Neural crest cell (in vitro differentiated cells): Measurements from ENCODE around the gene GLIS1. TPM values are rescaled to one million over a fixed set of nuclear protein-coding genes. Genes with fewer than 3 reads are reported as not detected.

Source experiments
- DNase-seq: peaks from one replicate; pipeline ENCODE4 v3.0.0; 2021; ENCODE audit warnings: low read depth, mixed read lengths, low spot score
- H3K27ac Mint-ChIP-seq: one replicate; pipeline ENCODE4 v1.8.0; 2021; ENCODE audit warnings: mild to moderate bottlenecking, mixed read lengths; ENCODE audit not compliant: unreplicated experiment
- H3K27me3 Mint-ChIP-seq: 2 replicates; pipeline ENCODE4 v1.8.0; 2021; ENCODE audit warnings: low read depth, mild to moderate bottlenecking, mixed read lengths
- H3K36me3 Mint-ChIP-seq: 2 replicates; pipeline ENCODE4 v1.8.0; 2021; ENCODE audit warnings: low read depth, mild to moderate bottlenecking, mixed read lengths
- H3K4me1 Mint-ChIP-seq: 2 replicates; pipeline ENCODE4 v1.8.0; 2021; ENCODE audit warnings: mixed read lengths
- H3K4me3 Mint-ChIP-seq: one replicate; pipeline ENCODE4 v1.8.0; 2021; ENCODE audit warnings: mild to moderate bottlenecking, mixed read lengths
- H3K9me3 Mint-ChIP-seq: 2 replicates; pipeline ENCODE4 v1.8.0; 2021; ENCODE audit warnings: mixed read lengths
- total RNA-seq: library from RNA; stranded (reverse); gene quantifications from 2 replicates; pipeline ENCODE4 v1.2.1, GENCODE V29; 2021
- TF ChIP-seq, protein P1 (sequence below): fragments of 200-600 bp; sonication (generic); conservative IDR thresholded peaks from 2 replicates; pipeline ENCODE4 v1.5.0; 2021; ENCODE audit warnings: antibody characterized with exemption, mild to moderate bottlenecking

GLIS1 gene
- total RNA-seq, 1 donor from 2014 or later = not detected

- H3K27me3 Mint-ChIP-seq = peaks cover 2% of the 10 kb centered on the region
- DNase-seq = no peak
- H3K36me3 Mint-ChIP-seq = no peaks in the 10 kb centered on the region
These were observed 188.7 kb downstream of the GLIS1 start for GRCh38 chr1:53550201-53550741.

GRCh38 chr1:53549781-53550180, 189.2 kb downstream of the GLIS1 start:
- H3K4me1 Mint-ChIP-seq = no peaks in the 10 kb centered on the region
- H3K36me3 Mint-ChIP-seq = no peaks in the 10 kb centered on the region
- DNase-seq = no peak
- H3K27me3 Mint-ChIP-seq = peaks cover 2% of the 10 kb centered on the region
- H3K9me3 Mint-ChIP-seq = no peaks in the 10 kb centered on the region
- no peak overlapping the region for H3K27ac Mint-ChIP-seq
- TF ChIP-seq, protein P1, sequence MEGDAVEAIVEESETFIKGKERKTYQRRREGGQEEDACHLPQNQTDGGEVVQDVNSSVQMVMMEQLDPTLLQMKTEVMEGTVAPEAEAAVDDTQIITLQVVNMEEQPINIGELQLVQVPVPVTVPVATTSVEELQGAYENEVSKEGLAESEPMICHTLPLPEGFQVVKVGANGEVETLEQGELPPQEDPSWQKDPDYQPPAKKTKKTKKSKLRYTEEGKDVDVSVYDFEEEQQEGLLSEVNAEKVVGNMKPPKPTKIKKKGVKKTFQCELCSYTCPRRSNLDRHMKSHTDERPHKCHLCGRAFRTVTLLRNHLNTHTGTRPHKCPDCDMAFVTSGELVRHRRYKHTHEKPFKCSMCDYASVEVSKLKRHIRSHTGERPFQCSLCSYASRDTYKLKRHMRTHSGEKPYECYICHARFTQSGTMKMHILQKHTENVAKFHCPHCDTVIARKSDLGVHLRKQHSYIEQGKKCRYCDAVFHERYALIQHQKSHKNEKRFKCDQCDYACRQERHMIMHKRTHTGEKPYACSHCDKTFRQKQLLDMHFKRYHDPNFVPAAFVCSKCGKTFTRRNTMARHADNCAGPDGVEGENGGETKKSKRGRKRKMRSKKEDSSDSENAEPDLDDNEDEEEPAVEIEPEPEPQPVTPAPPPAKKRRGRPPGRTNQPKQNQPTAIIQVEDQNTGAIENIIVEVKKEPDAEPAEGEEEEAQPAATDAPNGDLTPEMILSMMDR = no peak
- no peak overlapping the region for H3K4me3 Mint-ChIP-seq

More at GRCh38 chr1:53550201-53550741, 188.7 kb downstream of the GLIS1 start:
- no peak overlapping the region for H3K27ac Mint-ChIP-seq
- TF ChIP-seq, protein P1 = no peak
- no peaks in the 10 kb centered on the region for H3K9me3 Mint-ChIP-seq
- H3K4me3 Mint-ChIP-seq = no peak overlapping the region
- H3K4me1 Mint-ChIP-seq = no peaks in the 10 kb centered on the region

- DNase-seq = no peak
- TF ChIP-seq, protein P1 = no peak
- H3K27ac Mint-ChIP-seq = no peak overlapping the region
- H3K4me1 Mint-ChIP-seq = peaks cover 3% of the 10 kb centered on the region
- H3K36me3 Mint-ChIP-seq = no peaks in the 10 kb centered on the region
- no peaks in the 10 kb centered on the region for H3K9me3 Mint-ChIP-seq
- no peak overlapping the region for H3K4me3 Mint-ChIP-seq
- peaks cover 2% of the 10 kb centered on the region for H3K27me3 Mint-ChIP-seq
These were observed 189.7 kb downstream of the GLIS1 start for GRCh38 chr1:53549287-53549686.

- DNase-seq = no peak
- Mint-ChIP-seq H3K9me3 (no peaks in the 10 kb centered on the region), H3K27me3 (peaks cover 2% of the 10 kb centered on the region), H3K4me3 (no peak overlapping the region), H3K27ac (no peak overlapping the region), H3K4me1 (peaks cover 7% of the 10 kb centered on the region), H3K36me3 (no peaks in the 10 kb centered on the region)
- TF ChIP-seq, protein P1 = no peak
These were observed 190.9 kb downstream of the GLIS1 start for GRCh38 chr1:53548031-53548491.

GRCh38 chr1:53547231-53547790, 191.7 kb downstream of the GLIS1 start:
- H3K4me3 Mint-ChIP-seq = no peak overlapping the region
- H3K27ac Mint-ChIP-seq = no peak overlapping the region
- TF ChIP-seq, protein P1 = no peak
- peaks cover 2% of the 10 kb centered on the region for H3K27me3 Mint-ChIP-seq
- peaks cover 11% of the 10 kb centered on the region for H3K4me1 Mint-ChIP-seq
- no peaks in the 10 kb centered on the region for H3K9me3 Mint-ChIP-seq
- no peaks in the 10 kb centered on the region for H3K36me3 Mint-ChIP-seq
- DNase-seq = no peak
